GM12865 (cell line): ENCODE measurements around the gene FAM193A.
"Not testable (repeated sequence)": the region's sequence is repeated elsewhere in the genome, so short reads cannot be mapped to it uniquely, and the experiment has no call there.

ENCODE experiments used
- DNase-seq: peaks from one replicate; pipeline ENCODE4 v3.0.0; 2010; ENCODE audit warnings: low read depth
- H3K4me3 ChIP-seq: 2 replicates; pipeline ENCODE4 v1.5.1; 2011; ENCODE audit warnings: mild to moderate bottlenecking, low read depth, low read length, control low read depth
- TF ChIP-seq, protein P1 (sequence below): IDR thresholded peaks from 2 replicates; pipeline ENCODE4 v1.5.1; 2011; ENCODE audit warnings: low read length, control low read depth, low read depth, inconsistent platforms; ENCODE audit not compliant: insufficient read depth; ENCODE audit errors: missing control alignments

The FAM193A gene

DNA sequence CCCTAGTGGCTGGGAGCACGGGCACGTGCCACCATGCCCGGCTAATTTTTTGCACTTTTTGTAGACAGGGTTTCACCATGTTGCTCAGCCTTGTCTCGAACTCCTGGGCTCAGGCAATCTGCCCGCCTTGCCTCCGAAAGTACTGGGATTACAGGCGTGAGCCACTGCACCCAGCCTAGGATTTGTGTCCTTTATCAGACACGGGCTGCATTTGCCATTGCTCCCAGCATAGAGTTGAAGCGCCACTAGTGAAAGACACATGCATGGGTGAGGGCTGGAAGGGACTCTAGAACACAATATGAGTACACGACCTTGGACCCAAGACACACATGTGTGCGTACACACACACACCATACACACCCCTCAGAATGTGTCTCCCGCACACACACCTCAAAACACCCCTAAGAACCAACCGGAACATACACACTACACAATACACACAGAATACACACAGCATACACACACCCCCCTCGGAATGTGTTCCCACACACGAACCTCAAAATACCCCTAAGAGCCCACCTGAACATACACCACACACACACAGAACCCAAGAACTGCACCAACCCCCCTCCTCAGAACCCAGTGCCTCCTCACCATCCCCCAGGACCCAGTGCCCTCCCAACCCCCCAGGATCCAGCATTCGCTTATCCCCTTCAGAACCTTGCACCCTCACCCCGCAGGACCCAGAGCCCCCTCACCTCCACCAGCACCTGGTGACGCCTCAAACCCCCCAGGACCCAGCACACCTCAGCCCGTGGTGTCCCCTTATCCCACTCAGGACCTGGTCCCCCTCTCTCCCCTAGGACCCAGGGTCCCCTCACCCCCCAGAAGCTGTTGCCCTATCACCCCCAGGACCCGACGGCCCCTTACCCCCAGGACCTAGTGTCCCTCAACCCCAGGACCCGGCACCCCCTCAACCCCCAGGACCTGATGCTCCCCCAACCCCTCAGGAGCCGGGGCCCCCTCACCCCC is 218.7 kb downstream of the FAM193A start:
- H3K4me3 ChIP-seq: peak overlapping the region; percentile 85
- no peak for DNase-seq
- TF ChIP-seq, protein P1, sequence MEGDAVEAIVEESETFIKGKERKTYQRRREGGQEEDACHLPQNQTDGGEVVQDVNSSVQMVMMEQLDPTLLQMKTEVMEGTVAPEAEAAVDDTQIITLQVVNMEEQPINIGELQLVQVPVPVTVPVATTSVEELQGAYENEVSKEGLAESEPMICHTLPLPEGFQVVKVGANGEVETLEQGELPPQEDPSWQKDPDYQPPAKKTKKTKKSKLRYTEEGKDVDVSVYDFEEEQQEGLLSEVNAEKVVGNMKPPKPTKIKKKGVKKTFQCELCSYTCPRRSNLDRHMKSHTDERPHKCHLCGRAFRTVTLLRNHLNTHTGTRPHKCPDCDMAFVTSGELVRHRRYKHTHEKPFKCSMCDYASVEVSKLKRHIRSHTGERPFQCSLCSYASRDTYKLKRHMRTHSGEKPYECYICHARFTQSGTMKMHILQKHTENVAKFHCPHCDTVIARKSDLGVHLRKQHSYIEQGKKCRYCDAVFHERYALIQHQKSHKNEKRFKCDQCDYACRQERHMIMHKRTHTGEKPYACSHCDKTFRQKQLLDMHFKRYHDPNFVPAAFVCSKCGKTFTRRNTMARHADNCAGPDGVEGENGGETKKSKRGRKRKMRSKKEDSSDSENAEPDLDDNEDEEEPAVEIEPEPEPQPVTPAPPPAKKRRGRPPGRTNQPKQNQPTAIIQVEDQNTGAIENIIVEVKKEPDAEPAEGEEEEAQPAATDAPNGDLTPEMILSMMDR: no peak

DNA sequence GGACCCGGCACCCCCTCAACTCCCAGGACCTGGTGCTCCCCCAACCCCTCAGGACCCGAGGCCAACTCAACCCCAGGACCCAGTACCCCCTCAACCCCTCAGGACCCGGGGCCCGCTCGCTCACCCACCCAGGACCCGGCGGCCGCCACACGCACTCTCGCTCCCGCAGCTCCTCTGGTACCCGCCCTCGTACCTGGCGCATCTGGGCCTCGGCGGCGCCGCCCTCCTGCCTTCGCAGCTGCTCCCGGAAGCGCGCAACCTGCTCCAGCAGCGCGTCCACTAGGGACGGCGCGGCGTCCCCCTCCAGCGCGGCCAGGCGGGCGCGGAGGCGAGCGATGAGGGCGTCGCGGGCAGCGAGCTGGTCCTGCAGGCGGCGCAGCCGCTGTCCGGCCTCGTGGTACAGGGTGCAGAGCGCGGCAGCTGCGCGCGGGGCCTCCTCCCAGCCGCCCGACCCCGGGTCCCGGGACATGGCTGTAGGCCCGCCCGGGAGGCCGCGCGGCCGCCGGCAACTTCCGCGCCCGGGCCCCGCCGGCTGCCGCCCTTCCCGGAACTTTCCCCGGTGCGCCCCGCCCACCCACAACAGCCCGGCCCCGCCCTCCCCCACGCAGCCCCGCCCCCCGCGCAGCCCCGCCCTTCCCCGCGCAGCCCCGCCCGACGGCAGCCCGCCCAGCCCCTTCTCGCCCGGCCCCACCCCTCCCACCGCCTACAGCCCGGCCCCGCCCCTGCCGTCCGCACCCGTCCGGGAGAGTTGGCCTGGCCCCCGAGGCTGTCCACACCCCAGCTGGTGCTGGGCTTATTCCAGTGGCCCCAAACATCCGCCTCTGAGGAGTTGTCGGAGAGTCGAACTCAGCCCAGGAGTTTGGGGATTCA is 219.6 kb downstream of the FAM193A start, which contains the start of gene TNIP2:
TSS of gene TNIP2 (minus strand) at position 516 of the 870 bp plus-strand sequence. CDS start at position 469, 47 bp downstream.
- peak within 1 kb of the TSS; percentile 85 for H3K4me3 ChIP-seq
- peak; percentile 87 for DNase-seq
- TF ChIP-seq, protein P1: no peak

DNA sequence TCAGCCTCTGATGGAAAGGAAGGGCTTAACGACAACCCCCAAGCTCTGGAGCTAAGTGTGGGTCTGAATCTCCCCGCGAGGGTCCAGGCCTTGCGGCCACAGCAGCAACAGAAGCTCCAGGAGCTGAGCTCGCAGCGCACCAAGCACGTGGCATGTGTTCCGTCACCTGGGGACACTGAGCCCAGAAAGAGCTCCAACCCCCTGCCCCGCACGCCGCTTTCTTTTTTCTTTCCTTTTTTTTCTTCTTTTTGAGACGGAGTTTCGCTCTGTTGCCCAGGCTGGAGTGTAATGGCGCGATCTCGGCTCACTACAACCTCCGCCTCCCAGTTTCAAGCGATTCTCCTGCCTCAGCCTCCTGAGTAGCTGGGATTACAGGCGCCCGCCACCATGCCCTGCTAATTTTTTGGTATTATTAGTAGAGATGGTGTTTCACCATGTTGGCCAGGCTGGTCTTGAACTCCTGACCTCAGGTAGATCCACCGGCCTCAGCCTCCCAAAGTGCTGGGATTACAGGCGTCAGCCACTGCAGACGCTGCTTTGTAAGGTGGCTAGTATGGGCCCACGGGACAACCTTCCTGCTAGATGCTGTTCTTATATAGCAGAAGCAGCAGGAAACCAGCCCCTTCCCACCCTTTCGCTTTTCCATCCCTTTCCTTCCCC is 220.4 kb downstream of the FAM193A start:
- TF ChIP-seq, protein P1: no peak
- peak overlapping the region; percentile 46 for H3K4me3 ChIP-seq
- DNase-seq: no peak

DNA sequence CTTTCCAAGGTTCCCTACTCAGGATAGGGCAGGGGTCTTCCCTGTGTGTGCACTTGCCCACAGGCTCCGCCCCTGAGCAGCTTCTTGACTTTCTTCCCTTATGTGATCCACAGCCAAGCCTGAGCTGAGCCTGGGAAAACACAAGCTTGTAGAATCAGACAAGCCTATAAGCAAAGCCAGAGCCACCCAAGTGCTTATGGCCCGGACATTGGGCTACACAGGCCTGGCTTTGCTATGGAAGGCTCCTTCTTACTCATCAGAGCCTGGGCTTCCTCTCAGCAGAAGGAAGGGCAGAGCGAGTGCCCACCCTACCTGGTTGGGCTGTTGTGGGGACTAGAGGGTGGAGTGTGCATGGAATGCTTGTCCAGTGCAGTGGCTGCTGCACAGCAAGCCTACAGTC is 221.0 kb downstream of the FAM193A start:
- DNase-seq: no peak
- H3K4me3 ChIP-seq: no peak overlapping the region
- TF ChIP-seq, protein P1: no peak

DNA sequence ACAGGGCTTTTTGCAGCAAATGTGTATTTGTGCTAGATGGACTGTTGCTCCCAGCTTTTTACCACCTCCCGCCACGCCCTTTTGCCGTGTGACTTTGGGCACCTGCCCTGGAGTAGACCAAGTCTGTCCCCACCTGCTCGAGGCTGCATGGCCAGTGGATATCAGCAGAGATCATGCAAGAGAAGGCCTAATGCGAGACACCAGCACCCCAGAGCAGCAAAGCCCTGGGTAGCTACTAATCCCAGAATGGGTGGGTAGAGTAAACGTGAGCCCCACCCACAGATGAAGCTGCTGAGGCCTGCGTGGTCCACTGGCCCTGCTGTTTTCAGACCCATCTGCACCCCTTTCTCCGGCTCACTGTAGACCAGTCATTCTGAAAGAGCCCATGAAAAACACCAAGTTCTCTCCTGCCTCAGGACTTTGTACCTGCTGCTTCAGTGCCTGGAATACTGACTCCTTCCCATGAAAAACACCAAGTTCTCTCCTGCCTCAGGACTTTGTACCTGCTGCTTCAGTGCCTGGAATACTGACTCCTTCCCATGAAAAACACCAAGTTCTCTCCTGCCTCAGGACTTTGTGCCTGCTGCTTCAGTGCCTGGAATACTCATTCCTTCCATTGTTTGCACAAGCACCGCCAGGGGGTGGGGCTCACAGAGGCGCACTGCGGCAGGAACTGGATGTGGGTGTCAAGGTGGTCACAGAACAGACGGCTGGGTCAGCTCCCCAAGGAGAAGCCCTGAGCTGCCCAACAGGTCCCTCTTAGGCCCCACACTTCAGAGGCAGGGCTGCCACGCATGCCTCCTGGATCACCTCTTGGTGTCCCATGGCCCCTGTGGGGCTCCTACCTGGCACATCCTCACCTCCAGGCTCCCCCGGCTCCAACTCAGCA is 224.8 kb downstream of the FAM193A start:
- TF ChIP-seq, protein P1: peak; percentile 8
- no peak overlapping the region for H3K4me3 ChIP-seq
- DNase-seq: no peak

DNA sequence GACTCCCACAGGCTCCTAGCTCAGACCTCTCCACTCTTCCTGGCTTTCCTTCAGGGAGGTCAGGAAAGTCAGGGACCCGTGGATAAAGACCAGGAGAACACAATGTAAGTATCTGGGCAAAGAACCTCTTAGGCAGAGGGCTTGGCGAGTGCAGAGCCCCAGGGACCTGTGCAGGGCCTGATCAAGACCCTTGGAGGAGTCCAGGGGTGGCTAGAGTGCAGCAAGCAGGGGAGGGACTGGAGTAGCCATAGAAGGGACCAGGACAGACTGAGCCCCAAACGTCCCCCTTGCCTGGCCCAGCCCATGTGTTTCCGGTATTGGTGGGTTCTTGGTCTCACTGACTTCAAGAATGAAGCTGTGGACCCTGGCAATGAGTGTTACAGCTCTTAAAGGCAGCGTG is 225.6 kb downstream of the FAM193A start:
- no peak for DNase-seq
- TF ChIP-seq, protein P1: no peak
- no peak overlapping the region for H3K4me3 ChIP-seq

DNA sequence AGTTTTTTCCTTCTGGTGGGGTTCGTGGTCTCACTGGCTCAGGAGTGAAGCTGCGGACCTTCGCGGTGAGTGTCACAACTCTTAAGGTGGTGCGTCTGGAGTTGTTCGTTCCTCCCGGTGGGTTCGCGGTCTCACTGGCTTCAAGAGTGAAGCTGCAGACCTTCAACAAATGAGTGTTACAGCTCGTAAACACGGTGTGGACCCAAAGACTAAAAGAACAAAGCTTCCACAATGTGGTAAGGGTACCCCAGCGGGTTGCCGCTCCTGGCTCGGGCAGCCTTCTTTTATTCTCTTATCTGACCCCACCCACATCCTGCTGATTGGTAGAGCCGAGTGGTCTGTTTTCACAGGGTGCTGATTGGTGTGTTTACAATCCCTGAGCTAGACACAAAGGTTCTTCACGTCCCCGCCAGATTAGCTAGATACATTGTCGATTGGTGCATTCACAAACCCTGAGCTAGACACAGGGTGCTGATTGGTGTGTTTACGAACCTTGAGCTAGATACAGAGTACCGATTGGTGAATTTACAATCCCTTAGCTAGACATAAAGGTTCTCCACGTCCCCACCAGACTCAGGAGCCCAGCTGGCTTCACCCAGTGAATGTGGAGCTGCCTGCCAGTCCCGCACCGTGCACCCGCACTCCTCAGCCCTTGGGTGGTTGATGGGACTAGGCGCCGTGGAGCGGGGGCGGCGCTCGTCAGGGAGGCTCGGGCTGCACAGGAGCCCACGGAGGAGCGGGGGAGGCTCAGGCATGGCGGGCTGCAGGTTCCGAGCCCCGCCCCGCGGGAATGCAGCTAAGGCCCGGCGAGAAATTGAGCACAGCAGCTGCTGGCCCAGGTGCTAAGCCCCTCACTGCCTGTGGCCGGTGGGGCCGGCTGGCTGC is 226.3 kb downstream of the FAM193A start:
- DNase-seq, H3K4me3 ChIP-seq: not testable (repeated sequence)
